Measurements from ENCODE around the gene DMPK.

DMPK gene

DNA sequence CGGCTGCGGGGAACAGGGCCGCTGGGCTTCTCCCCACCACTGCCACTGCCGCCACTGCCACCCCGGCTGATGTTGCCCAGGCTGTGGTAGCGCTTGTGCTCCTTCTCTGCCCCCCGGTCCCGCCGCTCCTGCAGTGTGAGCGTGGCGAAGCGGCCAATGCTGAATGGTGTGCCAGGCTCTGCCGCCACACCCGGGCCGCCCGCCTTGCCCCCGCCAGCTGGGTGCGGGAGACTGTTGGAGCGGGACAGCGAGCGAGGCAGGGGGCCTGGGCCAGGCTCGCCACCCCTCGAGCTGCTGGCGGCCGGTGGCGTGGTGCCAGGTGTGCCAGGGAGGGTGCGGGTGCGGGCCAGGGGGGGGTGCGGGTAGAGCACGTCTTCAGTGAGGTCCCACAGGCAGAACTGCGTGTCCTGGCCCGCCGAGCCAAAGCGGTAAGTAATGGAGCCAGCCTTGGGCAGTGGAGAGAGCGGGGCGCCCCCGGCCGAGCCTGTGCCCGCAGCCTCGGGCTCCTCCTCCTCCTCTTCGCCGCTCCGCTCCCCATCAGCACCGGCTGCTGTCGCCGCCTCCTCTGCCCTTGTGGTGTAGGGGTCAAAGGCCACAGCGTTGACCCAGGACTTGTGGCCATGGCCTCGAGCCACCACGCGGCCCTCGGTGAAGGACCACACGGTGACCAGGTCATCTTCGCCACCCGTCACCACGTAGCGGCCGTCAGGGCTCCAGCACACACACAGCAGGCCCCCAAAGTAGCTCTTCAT is 3.7 kb upstream of the DMPK start:
- DNase-seq = no peak
- ATAC-seq (replicated peaks) = no peak

GRCh38 chr19:45785097-45785496 is 2.8 kb upstream of the DMPK start:
- H3K27me3 Mint-ChIP-seq = peaks cover 0 to 13% of the 10 kb centered on the region in 2 donors
- H3K27ac Mint-ChIP-seq = no peak overlapping the region
- H3K4me3 Mint-ChIP-seq = no peak overlapping the region
- H3K36me3 Mint-ChIP-seq = peaks cover 52 to 54% of the 10 kb centered on the region in 2 donors
- no peak for DNase-seq
- no peaks in the 10 kb centered on the region for H3K9me3 Mint-ChIP-seq
- peaks cover 15 to 22% of the 10 kb centered on the region in 2 donors for H3K4me1 Mint-ChIP-seq
- ATAC-seq (replicated peaks) = no peak

More for the DNA sequence above, 3.7 kb upstream of the DMPK start:
- no peak overlapping the region for H3K4me3 Mint-ChIP-seq
- peaks cover 12 to 21% of the 10 kb centered on the region in 2 donors for H3K4me1 Mint-ChIP-seq
- peaks cover 52 to 57% of the 10 kb centered on the region in 2 donors for H3K36me3 Mint-ChIP-seq
- no peaks in the 10 kb centered on the region for H3K9me3 Mint-ChIP-seq
- no peak overlapping the region for H3K27ac Mint-ChIP-seq
- H3K27me3 Mint-ChIP-seq = peaks cover 0 to 4% of the 10 kb centered on the region in 2 donors

DNA sequence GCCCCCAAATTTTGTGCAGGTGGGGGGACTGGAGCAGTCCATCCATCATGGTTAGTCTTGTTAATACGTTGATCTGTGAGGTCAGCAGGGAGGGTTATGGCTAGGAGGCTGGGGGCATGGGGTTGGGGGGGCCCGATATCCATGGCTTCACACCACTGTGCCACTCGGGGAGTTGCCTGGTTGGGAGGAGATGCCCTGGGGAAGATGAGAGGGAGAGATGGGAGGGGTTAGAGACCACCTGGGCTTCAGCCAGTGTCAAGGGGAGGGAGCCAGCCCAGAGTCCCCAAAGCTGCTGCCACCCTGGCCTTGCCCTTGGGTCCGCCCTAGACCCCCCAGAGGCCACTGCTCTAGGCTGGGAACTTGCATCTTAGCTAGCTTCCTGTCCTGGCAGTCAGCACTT is 1.8 kb upstream of the DMPK start:
- no peaks in the 10 kb centered on the region for H3K9me3 Mint-ChIP-seq
- no peak overlapping the region for H3K27ac Mint-ChIP-seq
- no peak for ATAC-seq (replicated peaks)
- H3K36me3 Mint-ChIP-seq = peaks cover 52 to 53% of the 10 kb centered on the region in 2 donors
- no peak overlapping the region for H3K4me3 Mint-ChIP-seq
- no peak for DNase-seq
- H3K4me1 Mint-ChIP-seq = peaks cover 25 to 32% of the 10 kb centered on the region in 2 donors
- H3K27me3 Mint-ChIP-seq = peaks cover 5 to 23% of the 10 kb centered on the region in 2 donors

- no peak for DNase-seq
- Mint-ChIP-seq H3K27ac (no peak overlapping the region), H3K27me3 (peaks cover 7 to 30% of the 10 kb centered on the region in 2 donors), H3K4me3 (no peak overlapping the region), H3K9me3 (no peaks in the 10 kb centered on the region), H3K4me1 (peaks cover 32 to 36% of the 10 kb centered on the region in 2 donors), H3K36me3 (peaks cover 44 to 51% of the 10 kb centered on the region in 2 donors)
- no peak for ATAC-seq (replicated peaks)
These were observed 813 bp upstream of the DMPK start for GRCh38 chr19:45782820-45783785.

GRCh38 chr19:45781214-45782161 is 802 bp downstream of the DMPK start:
- ATAC-seq (replicated peaks) (no peak), DNase-seq (no peak)
- no peak overlapping the region for H3K4me3 Mint-ChIP-seq
- H3K27ac Mint-ChIP-seq = no peak overlapping the region
- H3K27me3 Mint-ChIP-seq = peaks cover 7 to 30% of the 10 kb centered on the region in 2 donors
- peaks cover 30 to 31% of the 10 kb centered on the region in 2 donors for H3K4me1 Mint-ChIP-seq
- H3K9me3 Mint-ChIP-seq = no peaks in the 10 kb centered on the region
- peaks cover 41 to 49% of the 10 kb centered on the region in 2 donors for H3K36me3 Mint-ChIP-seq

DNA sequence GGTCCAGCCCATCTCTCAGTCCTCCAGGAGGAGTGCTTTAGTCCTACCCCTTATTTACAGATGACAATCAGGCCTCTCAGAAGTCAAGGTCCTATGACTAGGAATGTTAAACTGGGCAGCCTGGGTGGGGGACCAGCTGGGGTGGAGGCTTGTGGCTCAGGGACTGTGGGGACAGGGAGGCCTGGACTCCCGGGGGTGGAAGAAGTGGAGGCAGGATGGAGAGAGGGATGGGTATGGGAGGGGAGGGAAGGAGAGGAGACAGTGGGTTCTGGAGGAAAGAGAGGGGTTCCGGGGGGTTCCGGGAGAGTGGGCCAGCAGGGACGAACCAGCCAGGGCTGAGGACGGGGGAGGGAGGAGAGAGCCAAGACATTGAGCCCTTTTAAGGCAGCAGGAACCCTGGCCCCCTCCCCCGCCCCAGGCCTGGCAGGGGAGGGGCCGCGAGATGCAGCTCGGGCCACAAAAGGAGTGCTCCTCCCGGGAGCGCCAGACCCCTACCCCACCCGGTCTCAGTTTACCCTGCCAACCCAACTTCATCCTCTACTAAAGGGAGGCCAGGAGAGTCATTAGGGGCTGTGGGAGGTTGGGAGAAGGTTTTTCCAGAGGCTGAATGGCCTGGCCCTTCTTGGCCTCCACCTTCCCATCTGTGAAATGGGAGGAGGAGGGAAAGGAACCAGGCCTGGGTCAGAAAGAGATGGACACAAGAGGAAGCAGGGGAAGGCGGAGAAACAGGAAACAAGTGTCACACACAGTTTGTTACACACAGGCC is 1.7 kb downstream of the DMPK start:
- peaks cover 30 to 31% of the 10 kb centered on the region in 2 donors for H3K4me1 Mint-ChIP-seq
- ATAC-seq (replicated peaks) (no peak), DNase-seq (no peak)
- H3K4me3 Mint-ChIP-seq = no peak overlapping the region
- H3K27ac Mint-ChIP-seq = no peak overlapping the region
- peaks cover 7 to 30% of the 10 kb centered on the region in 2 donors for H3K27me3 Mint-ChIP-seq
- no peaks in the 10 kb centered on the region for H3K9me3 Mint-ChIP-seq
- peaks cover 35 to 47% of the 10 kb centered on the region in 2 donors for H3K36me3 Mint-ChIP-seq

DNA sequence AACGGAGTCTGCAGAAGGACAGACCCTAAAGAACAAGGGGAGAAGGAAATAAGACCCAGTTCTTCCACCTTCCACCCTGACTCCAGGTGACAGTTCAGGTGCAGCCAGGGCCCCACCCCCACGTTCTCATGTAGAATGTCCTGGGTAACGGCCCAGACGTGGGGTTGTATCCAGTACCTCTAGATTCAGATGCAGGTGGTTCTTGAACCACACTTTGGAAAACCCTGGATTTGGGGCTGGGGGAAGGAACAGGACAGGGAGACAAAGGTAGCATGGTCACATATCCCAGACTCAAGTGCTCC is 2.2 kb downstream of the DMPK start:
- peaks cover 30 to 43% of the 10 kb centered on the region in 2 donors for H3K36me3 Mint-ChIP-seq
- H3K9me3 Mint-ChIP-seq = no peaks in the 10 kb centered on the region
- H3K27me3 Mint-ChIP-seq = peaks cover 7 to 30% of the 10 kb centered on the region in 2 donors
- no peak overlapping the region for H3K4me3 Mint-ChIP-seq
- ATAC-seq (replicated peaks) (no peak), DNase-seq (no peak)
- peaks cover 30 to 31% of the 10 kb centered on the region in 2 donors for H3K4me1 Mint-ChIP-seq
- H3K27ac Mint-ChIP-seq = no peak overlapping the region

DNA sequence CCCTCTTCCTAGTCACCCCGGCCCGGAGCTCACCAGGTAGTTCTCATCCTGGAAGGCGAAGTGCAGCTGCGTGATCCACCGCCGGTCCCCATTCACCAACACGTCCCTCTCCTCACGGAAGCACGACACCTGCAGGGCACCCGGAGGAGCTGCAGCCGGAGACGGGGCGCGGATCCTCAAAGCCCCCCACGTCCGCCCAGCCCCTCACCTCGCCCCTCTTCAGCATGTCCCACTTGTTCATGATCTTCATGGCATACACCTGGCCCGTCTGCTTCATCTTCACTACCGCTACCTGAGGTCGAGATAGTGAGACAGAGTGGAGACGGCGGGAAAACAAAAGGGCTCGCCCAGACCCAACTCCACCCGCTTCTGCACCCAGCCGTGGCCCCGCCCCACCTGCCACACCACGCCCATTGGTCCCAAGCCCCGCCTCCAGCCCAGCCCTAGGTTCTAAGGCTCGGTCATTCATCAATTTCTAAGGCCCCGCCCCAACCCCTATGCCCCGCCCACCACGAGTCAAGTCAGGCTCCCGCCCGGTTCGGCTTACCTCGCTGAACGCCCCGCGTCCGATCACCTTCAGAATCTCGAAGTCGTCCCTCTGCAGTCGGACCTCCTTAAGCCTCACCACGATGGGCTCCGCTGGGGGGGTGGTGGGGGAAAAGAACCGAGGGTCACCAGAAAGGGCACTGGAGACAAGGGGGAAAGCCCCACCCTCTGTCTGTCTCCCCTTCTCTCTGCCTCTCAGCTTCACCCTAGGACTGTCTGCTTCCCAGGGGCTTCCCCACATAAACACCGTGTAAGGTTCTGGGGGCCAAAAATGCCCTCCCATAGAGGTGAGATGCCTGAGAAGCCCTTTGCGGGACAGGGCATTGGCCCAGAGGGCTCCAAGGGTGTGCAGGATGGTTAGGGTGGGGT is 2.8 kb downstream of the DMPK start:
- peak; percentile 74 for DNase-seq
- H3K36me3 Mint-ChIP-seq = peaks cover 27 to 40% of the 10 kb centered on the region in 2 donors
- H3K27ac Mint-ChIP-seq = peak overlapping the region; percentile 75
- no peaks in the 10 kb centered on the region for H3K9me3 Mint-ChIP-seq
- peak; percentile 93 to 96 for ATAC-seq (replicated peaks)
- peak overlapping the region; percentile 68 to 75 for H3K4me3 Mint-ChIP-seq
- peaks cover 28 to 31% of the 10 kb centered on the region in 2 donors for H3K4me1 Mint-ChIP-seq
- peaks cover 7 to 30% of the 10 kb centered on the region in 2 donors for H3K27me3 Mint-ChIP-seq

GRCh38 chr19:45778010-45778661 is 4.2 kb downstream of the DMPK start:
- Mint-ChIP-seq H3K4me3 (peak overlapping the region in 1 of 2 donors; percentile 29), H3K36me3 (peaks cover 20 to 34% of the 10 kb centered on the region in 2 donors), H3K4me1 (peaks cover 25 to 34% of the 10 kb centered on the region in 2 donors), H3K27ac (no peak overlapping the region), H3K27me3 (peaks cover 7 to 30% of the 10 kb centered on the region in 2 donors), H3K9me3 (no peaks in the 10 kb centered on the region)
- ATAC-seq (replicated peaks) (no peak), DNase-seq (no peak)

GRCh38 chr19:45777395-45777961 is 4.8 kb downstream of the DMPK start:
- Mint-ChIP-seq H3K27ac (no peak overlapping the region), H3K9me3 (no peaks in the 10 kb centered on the region), H3K4me1 (peaks cover 27 to 40% of the 10 kb centered on the region in 2 donors), H3K4me3 (no peak overlapping the region), H3K27me3 (peaks cover 7 to 30% of the 10 kb centered on the region in 2 donors), H3K36me3 (peaks cover 20 to 35% of the 10 kb centered on the region in 2 donors)
- DNase-seq (no peak), ATAC-seq (replicated peaks) (no peak)

DNA sequence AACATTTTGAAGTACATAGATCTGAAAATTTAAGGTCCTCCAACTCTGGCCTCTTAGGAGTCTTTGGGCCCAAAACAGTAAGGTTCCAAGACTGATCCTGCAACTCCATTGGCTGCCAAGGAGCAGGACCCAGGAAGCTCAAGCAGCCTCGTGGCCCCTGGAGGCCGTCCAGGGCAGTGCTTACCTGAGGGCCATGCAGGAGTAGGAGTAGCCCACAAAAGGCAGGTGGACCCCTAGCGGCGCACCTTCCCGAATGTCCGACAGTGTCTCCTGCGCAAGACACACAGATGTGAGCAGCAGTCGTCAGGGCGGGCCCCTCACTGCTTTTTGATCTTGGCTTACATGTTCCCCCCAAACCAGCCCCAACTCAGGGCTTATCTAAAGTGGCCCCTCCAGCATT is 7.5 kb downstream of the DMPK start:
- H3K4me3 Mint-ChIP-seq = no peak overlapping the region
- H3K4me1 Mint-ChIP-seq = peaks cover 27 to 47% of the 10 kb centered on the region in 2 donors
- DNase-seq (no peak), ATAC-seq (replicated peaks) (no peak)
- H3K9me3 Mint-ChIP-seq = no peaks in the 10 kb centered on the region
- no peak overlapping the region for H3K27ac Mint-ChIP-seq
- H3K36me3 Mint-ChIP-seq = peaks cover 28 to 39% of the 10 kb centered on the region in 2 donors
- peaks cover 7 to 14% of the 10 kb centered on the region in 2 donors for H3K27me3 Mint-ChIP-seq

DNA sequence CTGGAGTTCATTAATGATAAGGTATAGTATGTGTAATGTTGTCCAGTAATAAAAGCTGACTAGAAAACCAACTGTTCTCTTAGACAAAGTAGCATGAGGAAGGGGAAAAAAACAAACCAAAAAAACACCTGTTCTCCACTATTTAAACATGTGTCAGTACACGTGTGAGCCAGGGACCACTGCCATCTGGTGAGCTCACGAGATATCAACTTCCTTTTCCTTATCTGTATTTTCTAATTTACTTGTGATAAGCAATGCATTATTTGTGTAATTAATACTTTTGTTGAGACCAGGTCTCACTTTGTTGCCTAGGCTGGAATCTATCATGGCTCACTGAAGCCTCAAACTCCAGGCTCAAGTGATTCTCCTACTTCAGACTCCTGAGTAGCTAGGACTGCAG is 8.9 kb downstream of the DMPK start:
- H3K9me3 Mint-ChIP-seq = no peaks in the 10 kb centered on the region
- H3K27me3 Mint-ChIP-seq = peaks cover 0 to under 1% of the 10 kb centered on the region in 2 donors

More for the DNA sequence above, 8.9 kb downstream of the DMPK start:
- DNase-seq = no peak
- no peak overlapping the region for H3K27ac Mint-ChIP-seq
- peaks cover 20 to 44% of the 10 kb centered on the region in 2 donors for H3K4me1 Mint-ChIP-seq
- H3K36me3 Mint-ChIP-seq = peaks cover 26 to 29% of the 10 kb centered on the region in 2 donors
- no peak overlapping the region for H3K4me3 Mint-ChIP-seq
- ATAC-seq (replicated peaks) = no peak

All from stimulated activated naive B cell treated with anti-CD40 and anti-IgM and Interleukin-4, amounts not matched to agents 10 μg/mL and 1 μg/mL and 100 μg/mL, for 72 hours (primary cell).